H1 (cell line): ENCODE measurements around the gene RELA. TPM values are rescaled to one million over a fixed set of nuclear protein-coding genes. Genes with fewer than 3 reads are reported as not detected.

Source experiments
- CEBPB ChIP-seq: IDR thresholded peaks from 2 replicates; pipeline ENCODE4 v1.6.1; 2012; ENCODE audit warnings: low read depth, low read length
- EP300 ChIP-seq, 2 experiments: IDR thresholded peaks; 1 replicate in 1 of 2; 2 replicates in 1 of 2; pipeline ENCODE4 v1.6.1; 2011 to 2012; ENCODE audit warnings: low read depth in 2 of 2, low read length in 2 of 2, mild to moderate bottlenecking in 2 of 2, borderline replicate concordance in 1 of 2, inconsistent platforms in 1 of 2, moderate library complexity in 1 of 2
- FOSL1 ChIP-seq: IDR thresholded peaks from 2 replicates; pipeline ENCODE4 v1.6.1; 2011; ENCODE audit warnings: mild to moderate bottlenecking, low read depth, low read length, moderate library complexity; ENCODE audit not compliant: insufficient read depth
- JUND ChIP-seq: IDR thresholded peaks from 2 replicates; pipeline ENCODE4 v1.6.1; 2011; ENCODE audit warnings: mild to moderate bottlenecking, improper control_type of control experiment, low read length
- KDM4A ChIP-seq: IDR thresholded peaks from one replicate; pipeline ENCODE4 v1.7.1; 2012; ENCODE audit warnings: low read depth, mild to moderate bottlenecking, moderate library complexity, low read length, inconsistent platforms; ENCODE audit not compliant: severe bottlenecking
- ZNF274 ChIP-seq: IDR thresholded peaks from 2 replicates; pipeline ENCODE4 v1.7.0; 2012; ENCODE audit warnings: low read length, borderline replicate concordance; ENCODE audit errors: extremely low read depth
- polyA plus RNA-seq, 7 experiments: library from polyadenylated mRNA; depleted of rRNA in 3 of 7; stranded (reverse) in 5 of 7; unstranded in 2 of 7; fragments of >200 nt in 5 of 7; fragments of 200-250 nt in 2 of 7; gene quantifications; 1 replicate in 5 of 7; 2 replicates in 1 of 7; 4 replicates in 1 of 7; pipeline versions ENCODE4 v1.2.1 to v1.2.3, GENCODE V29; 2011 to 2013; ENCODE audit warnings: missing spikeins in 2 of 7, mixed read lengths in 2 of 7
- total RNA-seq: library from RNA; stranded (reverse); fragmentation: NEBNext Ultra II Directional; extraction: Animal tissue kit (Norgen Biotek cat#: 25700); gene quantifications from 2 replicates; pipeline ENCODE4 v1.2.1, GENCODE V29; 2021
- TF ChIP-seq, protein P1 (sequence below): fragments of 300-600 bp; sonication (generic); IDR thresholded peaks from 2 replicates; pipeline ENCODE4 v1.7.1; 2012; ENCODE audit warnings: low read length, moderate library complexity, mild to moderate bottlenecking, inconsistent platforms; ENCODE audit not compliant: insufficient replicate concordance
- TF ChIP-seq, protein P2 (sequence below): IDR thresholded peaks from 2 replicates; pipeline ENCODE4 v1.6.1; 2012; ENCODE audit warnings: low read length, inconsistent platforms

RELA gene
- total and polyA plus RNA-seq, 2 of the 8 experiments (the other 6 are each of a cell fraction or from before 2014, with no cell fraction given): 21.9 to 27.5 TPM

DNA sequence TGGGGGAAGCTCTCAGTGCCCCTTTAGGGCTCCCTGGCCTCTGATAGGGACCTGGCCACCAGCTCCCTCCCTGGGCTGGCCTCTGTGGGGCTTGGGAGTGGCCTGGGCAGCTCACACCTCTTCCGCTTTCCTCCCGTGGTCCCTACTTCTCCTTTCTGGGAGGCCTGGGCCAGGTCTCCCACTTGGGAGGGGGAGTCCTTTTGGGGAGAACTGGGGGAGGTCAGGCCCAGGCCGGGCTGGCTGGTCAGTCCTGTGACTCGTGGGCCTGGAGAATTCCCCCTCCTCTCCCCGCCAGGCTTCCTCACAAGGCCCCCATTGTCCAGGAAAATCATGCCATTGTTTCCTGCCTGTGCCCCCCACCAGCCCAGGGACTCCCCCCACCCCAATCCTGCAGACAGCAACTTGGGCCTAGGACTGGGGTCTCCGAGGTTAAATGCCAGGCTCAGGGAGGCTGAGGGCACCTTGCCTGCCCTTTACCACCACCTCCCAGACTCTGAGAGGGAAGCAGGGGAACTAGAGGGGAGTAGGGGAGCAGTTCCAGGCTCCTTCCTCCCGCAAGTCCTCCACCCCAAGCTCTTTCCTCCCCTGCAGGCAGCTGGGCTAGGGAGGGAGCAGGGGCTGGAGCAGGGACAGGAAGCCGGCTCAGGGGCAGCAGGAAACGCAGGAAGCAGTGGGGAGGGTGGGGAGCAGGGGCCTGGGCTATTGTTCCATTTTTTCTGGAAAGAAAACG, 51.5 kb downstream of the RELA start (continued):
- TF ChIP-seq, protein P1, sequence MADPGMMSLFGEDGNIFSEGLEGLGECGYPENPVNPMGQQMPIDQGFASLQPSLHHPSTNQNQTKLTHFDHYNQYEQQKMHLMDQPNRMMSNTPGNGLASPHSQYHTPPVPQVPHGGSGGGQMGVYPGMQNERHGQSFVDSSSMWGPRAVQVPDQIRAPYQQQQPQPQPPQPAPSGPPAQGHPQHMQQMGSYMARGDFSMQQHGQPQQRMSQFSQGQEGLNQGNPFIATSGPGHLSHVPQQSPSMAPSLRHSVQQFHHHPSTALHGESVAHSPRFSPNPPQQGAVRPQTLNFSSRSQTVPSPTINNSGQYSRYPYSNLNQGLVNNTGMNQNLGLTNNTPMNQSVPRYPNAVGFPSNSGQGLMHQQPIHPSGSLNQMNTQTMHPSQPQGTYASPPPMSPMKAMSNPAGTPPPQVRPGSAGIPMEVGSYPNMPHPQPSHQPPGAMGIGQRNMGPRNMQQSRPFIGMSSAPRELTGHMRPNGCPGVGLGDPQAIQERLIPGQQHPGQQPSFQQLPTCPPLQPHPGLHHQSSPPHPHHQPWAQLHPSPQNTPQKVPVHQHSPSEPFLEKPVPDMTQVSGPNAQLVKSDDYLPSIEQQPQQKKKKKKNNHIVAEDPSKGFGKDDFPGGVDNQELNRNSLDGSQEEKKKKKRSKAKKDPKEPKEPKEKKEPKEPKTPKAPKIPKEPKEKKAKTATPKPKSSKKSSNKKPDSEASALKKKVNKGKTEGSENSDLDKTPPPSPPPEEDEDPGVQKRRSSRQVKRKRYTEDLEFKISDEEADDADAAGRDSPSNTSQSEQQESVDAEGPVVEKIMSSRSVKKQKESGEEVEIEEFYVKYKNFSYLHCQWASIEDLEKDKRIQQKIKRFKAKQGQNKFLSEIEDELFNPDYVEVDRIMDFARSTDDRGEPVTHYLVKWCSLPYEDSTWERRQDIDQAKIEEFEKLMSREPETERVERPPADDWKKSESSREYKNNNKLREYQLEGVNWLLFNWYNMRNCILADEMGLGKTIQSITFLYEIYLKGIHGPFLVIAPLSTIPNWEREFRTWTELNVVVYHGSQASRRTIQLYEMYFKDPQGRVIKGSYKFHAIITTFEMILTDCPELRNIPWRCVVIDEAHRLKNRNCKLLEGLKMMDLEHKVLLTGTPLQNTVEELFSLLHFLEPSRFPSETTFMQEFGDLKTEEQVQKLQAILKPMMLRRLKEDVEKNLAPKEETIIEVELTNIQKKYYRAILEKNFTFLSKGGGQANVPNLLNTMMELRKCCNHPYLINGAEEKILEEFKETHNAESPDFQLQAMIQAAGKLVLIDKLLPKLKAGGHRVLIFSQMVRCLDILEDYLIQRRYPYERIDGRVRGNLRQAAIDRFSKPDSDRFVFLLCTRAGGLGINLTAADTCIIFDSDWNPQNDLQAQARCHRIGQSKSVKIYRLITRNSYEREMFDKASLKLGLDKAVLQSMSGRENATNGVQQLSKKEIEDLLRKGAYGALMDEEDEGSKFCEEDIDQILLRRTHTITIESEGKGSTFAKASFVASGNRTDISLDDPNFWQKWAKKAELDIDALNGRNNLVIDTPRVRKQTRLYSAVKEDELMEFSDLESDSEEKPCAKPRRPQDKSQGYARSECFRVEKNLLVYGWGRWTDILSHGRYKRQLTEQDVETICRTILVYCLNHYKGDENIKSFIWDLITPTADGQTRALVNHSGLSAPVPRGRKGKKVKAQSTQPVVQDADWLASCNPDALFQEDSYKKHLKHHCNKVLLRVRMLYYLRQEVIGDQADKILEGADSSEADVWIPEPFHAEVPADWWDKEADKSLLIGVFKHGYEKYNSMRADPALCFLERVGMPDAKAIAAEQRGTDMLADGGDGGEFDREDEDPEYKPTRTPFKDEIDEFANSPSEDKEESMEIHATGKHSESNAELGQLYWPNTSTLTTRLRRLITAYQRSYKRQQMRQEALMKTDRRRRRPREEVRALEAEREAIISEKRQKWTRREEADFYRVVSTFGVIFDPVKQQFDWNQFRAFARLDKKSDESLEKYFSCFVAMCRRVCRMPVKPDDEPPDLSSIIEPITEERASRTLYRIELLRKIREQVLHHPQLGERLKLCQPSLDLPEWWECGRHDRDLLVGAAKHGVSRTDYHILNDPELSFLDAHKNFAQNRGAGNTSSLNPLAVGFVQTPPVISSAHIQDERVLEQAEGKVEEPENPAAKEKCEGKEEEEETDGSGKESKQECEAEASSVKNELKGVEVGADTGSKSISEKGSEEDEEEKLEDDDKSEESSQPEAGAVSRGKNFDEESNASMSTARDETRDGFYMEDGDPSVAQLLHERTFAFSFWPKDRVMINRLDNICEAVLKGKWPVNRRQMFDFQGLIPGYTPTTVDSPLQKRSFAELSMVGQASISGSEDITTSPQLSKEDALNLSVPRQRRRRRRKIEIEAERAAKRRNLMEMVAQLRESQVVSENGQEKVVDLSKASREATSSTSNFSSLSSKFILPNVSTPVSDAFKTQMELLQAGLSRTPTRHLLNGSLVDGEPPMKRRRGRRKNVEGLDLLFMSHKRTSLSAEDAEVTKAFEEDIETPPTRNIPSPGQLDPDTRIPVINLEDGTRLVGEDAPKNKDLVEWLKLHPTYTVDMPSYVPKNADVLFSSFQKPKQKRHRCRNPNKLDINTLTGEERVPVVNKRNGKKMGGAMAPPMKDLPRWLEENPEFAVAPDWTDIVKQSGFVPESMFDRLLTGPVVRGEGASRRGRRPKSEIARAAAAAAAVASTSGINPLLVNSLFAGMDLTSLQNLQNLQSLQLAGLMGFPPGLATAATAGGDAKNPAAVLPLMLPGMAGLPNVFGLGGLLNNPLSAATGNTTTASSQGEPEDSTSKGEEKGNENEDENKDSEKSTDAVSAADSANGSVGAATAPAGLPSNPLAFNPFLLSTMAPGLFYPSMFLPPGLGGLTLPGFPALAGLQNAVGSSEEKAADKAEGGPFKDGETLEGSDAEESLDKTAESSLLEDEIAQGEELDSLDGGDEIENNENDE: no peak
- TF ChIP-seq KDM4A: no peak
- TF ChIP-seq FOSL1: no peak
- no peak for TF ChIP-seq CEBPB
- no peak for TF ChIP-seq EP300 (IDR thresholded peaks at IDR 0.05; ENCODE audit: borderline replicate concordance in 1 of 2, low read depth in 2 of 2, low read length in 2 of 2)
- TF ChIP-seq JUND: no peak
- TF ChIP-seq, protein P2, sequence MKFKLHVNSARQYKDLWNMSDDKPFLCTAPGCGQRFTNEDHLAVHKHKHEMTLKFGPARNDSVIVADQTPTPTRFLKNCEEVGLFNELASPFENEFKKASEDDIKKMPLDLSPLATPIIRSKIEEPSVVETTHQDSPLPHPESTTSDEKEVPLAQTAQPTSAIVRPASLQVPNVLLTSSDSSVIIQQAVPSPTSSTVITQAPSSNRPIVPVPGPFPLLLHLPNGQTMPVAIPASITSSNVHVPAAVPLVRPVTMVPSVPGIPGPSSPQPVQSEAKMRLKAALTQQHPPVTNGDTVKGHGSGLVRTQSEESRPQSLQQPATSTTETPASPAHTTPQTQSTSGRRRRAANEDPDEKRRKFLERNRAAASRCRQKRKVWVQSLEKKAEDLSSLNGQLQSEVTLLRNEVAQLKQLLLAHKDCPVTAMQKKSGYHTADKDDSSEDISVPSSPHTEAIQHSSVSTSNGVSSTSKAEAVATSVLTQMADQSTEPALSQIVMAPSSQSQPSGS: no peak
- no peak for TF ChIP-seq ZNF274
